Pericardium fibroblast (primary cell): ENCODE data around the gene PLAAT2. TPM values are rescaled to one million over a fixed set of nuclear protein-coding genes. Genes with fewer than 3 reads are reported as not detected.

Source experiments
- total RNA-seq: library from RNA; depleted of rRNA; stranded (reverse); fragments of >200 nt; gene quantifications from 2 replicates; pipeline ENCODE4 v1.2.3, GENCODE V29; 2015

Gene PLAAT2
- not detected in 2 replicates for total RNA-seq

DNA sequence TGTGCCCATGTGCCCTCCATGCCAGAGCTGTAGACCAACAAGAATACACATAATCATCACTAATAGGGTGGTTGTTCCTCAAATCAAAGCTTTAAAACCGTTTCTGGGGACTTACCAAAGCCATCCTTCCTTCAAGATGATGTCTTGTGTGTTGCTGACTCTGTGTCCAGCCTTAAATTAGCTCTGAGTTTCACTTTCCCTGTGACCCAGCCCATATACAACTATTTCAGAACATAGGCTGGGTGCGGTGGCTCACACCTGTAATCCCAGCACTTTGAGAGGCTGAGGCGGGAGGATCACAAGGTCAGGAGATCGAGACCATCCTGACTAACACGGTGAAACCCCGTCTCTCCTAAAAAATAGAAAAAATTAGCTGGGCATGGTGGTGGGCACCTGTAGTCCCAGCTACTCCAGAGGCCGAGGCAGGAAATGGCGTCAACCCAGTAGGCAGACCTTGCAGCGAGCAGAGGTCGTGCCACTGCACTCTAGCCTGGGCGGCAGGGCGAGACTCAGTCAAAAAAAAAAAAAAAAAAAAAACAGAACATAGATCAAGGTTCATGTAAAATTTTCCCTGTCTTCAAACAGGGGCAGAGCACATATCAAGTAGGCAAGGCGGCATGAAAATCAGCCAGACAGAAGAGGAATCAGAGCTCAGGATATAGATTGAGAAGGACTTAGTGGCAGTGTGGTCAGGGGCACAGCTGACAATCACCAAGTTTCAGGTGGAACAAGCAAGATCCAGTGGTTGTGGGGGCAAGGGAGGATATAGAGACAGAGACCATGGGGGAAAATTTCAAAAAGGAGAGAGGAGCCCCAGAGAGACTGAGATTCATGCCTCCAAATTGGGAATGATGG is at the start of gene PLAAT2:
Gene PLAAT2, minus strand, starts transcription at position 179 of the 855 bp plus-strand sequence. Its CDS starts 55 bp downstream, at position 124.

DNA sequence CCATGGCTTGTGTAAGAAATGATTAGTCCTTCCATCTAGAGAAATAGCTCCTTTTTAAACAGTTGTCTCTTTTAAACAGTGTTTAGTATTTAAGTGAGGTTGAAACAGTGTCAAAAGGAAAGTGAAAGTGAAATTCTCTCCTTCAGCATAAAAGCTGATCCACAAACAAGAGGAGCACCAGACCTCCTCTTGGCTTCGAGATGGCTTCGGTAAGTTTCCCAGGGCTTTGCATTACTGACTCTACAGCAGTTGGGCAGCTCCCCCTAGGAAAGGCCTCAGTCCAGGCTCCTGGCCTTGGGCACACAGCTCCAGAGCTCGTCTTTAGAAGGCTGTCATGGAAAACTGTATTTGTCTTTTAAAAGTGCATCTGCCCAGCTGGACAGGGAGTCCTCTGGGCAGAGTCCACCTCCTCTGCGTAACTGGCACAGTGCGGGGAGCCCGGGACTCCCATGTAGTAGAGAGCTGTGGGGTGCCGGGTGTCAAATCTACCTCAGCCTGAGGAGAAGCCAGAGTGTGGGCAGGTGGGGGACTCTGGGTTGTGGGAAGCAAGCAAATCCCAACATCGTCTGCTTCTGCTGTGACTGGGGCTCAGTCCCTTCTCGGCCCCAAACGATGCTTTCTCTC is 26.4 kb downstream of the PLAAT2 start, which contains the start of gene PLAAT4:
Gene PLAAT4, plus strand, starts transcription at position 140 of the 624 bp plus-strand sequence. Its CDS starts 61 bp downstream, at position 201.

GRCh38 chr11:63505857-63506528 is 57.2 kb downstream of the PLAAT2 start, which contains the start of gene LGALS12:
Gene LGALS12, plus strand, starts transcription at chr11:63506084. Its CDS starts 375 bp downstream, at chr11:63506459.

Other genes starting within 250 kb of the PLAAT2 start
- gene SLC22A9, start 193.6 kb downstream of the PLAAT2 start, total RNA-seq: not detected in 2 replicates
- gene PLAAT5, start 72.2 kb downstream of the PLAAT2 start, total RNA-seq: 2.3 and 3.5 TPM in 2 replicates
- gene LGALS12, start 57.3 kb downstream of the PLAAT2 start, total RNA-seq: 2.4 and 13.2 TPM in 2 replicates
- 50.4 and 59.5 TPM in 2 replicates for gene PLAAT4, start 26.6 kb downstream of the PLAAT2 start, total RNA-seq
- 18.6 and 39.1 TPM in 2 replicates for gene PLAAT3, start 51.1 kb upstream of the PLAAT2 start, total RNA-seq
- gene ATL3, start 108.0 kb upstream of the PLAAT2 start, total RNA-seq: 66.2 and 71.3 TPM in 2 replicates
- 117 and 135 TPM in 2 replicates for gene RTN3, start 118.1 kb upstream of the PLAAT2 start, total RNA-seq
- gene ZFTA, start 205.4 kb upstream of the PLAAT2 start, total RNA-seq: 34.9 and 35.2 TPM in 2 replicates